ENCODE measurements around the gene DSTN.

The DSTN gene

DNA sequence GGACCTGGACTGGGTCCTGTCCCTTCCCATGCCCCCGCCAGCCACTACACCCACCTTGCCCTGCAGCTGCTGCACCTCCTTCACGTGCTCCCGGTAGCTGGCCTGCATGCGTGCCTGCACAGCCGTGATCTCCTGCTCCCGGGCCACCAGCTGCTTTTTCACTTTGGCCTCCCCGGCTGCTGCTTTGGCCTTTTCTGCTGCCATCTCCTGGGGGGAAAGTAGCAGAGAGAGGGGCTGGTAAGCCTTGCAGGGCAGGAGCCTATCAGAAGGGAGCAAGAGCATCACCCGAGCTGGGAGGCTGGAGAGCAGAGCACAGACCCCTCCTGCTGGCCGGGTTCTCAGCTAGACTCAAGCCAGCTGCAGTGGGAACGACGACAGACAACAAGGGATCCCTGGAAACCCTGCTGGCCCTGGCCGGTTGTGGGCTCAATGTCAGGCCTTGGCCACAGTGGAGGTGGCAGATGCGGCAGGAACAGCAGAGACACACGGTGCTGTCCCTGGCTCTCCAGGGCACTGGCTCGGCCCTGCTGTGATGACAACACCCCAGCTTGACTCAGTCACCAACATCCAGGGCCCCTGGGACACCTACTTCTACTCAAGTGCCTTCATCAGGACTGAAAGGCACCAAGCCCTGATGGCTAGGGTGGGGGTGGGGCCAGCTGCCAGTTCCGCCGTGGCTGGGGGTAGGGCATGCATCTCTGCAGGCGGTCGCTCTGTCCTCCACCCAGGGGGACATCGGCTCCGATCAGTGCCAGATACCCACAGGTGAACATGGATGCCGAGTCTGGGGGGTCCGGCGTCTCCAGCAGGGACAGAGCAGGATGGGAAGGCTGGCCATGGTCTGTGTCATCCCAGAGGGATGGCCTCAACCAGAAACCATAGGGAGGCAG, 66.9 kb downstream of the DSTN start:
- no peak for DNase-seq (ENCODE audit: low read depth in 2 of 3, low spot score in 2 of 3)

DNA sequence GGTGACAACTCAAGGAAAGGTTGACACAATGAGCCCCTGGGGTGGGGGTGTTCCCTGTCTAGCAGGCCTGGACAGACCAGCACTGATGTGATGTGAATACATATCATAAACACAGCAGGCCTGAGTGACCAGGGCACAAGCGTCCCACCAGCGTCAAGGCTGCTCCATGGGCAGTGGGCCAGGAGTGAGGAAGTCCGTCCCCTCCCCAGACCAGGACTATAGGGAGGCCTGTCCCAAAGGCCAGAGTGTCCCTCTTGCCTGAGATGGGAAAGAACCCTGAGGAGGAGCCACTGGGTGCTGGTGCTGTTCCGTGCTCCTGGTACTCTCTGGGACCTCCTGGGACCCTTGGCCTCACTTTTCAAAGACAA, 67.5 kb downstream of the DSTN start:
- no peak for DNase-seq (ENCODE audit: low read depth in 2 of 3, low spot score in 2 of 3)

DNA sequence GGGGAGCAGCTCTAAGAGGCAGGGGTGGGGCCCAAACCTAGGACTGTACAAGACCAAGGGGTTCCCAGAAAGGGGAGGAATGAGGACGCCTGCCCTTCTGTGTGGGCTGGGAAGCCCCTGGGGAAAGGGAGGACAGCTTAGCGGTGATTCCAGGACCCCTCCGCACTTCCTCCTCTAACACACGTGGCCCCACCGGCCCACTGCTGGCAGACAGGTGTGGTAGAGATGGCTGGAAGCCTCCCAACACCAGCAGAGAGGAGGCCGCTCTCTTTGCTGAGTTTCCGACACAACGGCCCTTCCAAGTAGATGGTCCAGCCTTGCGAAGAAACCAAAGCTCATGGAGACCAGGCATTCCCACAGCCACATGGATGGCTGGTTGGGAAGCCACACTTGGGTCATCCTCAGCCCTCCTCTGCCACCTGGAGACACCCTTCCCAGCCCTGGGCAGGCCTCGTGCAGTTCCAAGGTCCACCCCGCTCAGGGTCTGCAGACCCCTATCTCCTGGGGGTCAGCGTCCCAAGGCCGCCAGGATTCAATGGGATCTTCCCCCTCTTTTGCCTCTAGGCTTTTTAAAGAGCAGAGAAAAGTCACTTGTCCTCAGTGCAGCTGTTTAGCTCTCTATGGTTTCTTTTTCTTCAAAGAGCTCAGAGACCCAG, 68.2 kb downstream of the DSTN start:
- no peak for DNase-seq (ENCODE audit: low read depth in 2 of 3, low spot score in 2 of 3)

DNA sequence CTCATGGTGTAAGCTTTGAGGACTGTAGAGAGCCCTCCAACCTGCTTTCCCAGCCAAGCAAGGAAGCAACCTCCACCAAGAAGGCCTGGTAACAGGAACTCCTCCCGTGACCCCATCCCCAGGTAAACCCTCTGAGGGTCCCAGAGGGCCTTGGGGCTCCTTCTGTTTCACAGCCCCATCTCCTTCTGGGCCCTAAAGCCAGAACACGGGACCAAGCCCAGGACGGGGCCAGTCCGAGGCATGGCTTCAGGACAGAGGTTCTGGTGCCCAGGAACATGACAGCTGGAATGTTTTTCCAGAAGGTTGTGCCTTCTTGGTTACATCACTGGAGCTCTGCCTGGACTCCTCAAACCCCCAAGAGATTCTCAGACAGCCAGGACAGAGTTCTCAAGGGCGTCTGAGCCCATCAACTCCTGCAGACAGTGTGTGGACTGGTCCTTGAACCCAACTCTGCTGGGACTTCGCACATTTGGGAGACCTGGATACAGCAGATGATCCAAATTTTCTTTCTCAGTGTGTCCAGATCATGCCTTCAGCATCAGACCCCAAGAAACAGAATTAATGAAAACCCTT, 69.0 kb downstream of the DSTN start:
- DNase-seq (ENCODE audit: low read depth in 2 of 3, low spot score in 2 of 3): no peak

DNA sequence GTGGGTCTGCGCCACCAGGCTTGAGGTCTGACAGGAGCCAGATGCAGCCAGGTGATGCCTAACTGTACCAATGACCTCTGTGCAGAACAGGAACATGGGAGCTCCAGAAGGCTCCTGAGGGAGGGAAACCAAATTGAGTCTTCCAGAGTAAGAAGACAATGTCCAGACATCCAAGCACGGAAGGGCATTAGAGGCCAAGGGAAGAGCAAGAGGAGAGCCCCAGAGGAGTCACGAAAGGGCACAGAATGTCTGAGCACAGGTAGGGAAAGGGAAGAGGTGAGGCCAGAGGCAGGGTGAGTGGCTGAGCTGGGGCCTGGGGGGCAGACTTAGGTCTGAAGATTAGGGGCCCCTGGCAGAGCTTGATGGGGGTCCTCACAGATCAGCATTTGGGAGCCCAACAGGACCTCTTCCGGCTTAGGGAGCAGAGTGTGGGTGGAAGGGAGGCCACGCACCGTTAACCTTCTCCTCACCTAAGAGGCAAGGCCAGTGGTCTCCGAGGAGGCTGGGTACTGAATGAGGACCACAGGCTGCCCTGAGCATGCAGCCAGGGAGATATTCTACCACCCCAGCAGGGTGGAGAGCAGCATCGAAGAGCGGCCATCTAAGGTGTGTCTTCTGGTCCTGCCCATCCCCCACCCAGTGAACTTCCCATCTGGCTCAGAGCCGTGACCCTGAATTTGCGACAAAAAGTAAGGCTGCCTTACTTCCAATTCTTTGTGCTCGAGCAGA, 70.4 kb downstream of the DSTN start:
- DNase-seq (ENCODE audit: low read depth in 2 of 3, low spot score in 2 of 3): no peak

DNA sequence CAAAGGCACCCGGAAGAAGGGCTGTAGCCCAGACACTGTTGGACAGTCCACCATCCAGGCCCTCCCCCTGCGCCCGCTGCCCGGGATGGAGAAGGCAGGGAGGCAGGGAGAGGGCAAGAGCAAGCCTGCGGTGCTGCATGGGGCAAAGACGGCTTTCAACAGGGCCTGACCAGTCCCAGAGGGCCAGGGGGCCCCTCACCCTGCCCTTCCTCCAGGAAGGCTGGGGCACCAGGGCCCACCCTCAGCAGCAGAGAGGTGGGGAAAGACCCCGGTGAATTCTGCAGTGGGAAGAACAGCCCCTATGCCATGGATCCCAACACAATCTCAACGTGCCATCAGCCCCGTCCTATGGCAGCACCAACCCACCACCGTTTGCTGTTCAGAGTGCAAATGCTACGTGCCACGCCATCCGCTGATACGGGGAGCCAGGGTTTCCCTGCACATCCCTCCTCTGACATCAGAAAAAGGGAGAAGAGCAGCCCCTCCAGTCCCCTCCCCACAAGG, 71.1 kb downstream of the DSTN start:
- no peak for DNase-seq (ENCODE audit: low read depth in 2 of 3, low spot score in 2 of 3)

DNA sequence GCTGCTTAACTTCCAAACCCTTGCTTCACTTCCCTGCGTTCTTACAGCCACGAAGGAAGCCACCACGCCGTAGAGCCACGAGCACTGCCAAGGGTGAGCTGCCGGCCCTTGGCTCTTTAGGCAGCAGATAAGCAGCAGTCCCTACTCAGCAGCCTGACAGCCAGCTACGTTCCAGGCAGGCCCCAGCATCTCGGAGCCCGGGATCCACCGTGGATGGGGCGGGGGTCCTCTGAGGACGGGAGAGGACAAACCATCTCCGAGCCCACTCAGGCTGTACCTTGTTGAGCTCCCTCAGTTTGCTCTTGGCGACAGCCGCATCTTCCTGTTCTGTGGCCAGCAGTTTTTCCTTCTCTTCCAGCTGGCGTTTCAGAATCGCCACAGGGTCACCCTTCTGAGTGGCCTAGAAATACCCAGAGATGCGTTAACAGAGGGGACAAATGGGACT, 71.7 kb downstream of the DSTN start:
- no peak for DNase-seq (ENCODE audit: low read depth in 2 of 3, low spot score in 2 of 3)

DNA sequence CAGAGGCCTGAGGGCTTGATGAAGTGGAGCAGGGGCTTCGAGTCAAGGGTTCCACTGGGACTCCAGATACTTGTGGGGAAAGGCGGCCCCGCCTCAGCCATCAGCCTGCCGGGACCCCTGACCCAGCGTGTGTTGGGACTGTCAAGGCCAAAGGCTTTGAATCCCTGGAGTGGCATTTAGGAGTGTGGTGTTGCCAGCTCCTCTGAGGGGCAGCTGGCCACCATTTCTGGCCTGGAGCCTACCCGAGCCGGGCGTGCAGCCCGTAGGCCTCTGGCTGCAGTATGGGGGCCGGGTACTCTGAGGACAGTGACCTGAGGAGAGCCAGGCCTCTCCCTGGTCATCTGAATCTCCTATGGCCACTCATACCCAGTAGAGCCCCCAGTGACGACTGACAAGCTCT, 72.1 kb downstream of the DSTN start:
- DNase-seq (ENCODE audit: low read depth in 2 of 3, low spot score in 2 of 3): no peak

DNA sequence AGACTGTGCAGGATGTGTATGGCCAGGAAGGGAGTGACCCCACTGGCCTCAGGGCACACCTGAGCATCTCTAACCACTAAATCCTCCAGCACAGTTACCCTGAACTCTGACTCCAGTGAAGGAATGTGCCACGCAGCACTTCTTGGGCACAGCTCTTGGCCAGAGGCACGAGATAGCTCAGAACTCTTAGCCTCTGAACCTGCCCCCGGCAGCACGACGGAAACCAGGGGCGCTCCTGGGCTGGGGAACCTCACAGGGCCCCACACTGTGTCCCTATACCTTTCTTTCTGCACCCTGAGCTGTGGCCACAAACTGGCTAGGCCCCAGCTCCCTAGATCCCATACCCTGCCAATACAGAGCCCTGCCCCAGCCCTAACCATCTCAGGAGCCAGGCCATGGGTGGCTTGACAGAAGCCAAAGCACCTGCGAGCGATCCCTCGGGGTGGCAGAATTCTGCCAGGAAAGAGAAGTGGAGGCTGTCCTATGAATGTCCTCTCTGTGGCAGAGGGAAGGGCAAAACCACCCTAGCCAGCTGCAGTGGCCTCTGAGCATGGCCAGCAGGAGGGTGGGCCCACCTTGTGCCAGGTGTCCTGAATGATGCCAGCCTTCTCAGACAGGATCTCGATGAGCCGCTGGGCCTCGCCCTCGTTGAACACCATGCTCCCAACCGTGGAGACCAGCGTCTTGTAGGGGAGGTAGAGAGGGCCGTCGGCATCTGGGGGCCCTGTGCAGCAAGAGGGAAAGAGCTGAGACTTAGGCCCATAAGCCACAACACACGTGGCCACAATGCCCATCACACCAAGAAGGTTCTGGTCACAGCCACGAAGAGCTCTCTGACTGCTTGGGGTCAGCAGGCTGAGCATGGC, 72.8 kb downstream of the DSTN start:
- DNase-seq (ENCODE audit: low read depth in 2 of 3, low spot score in 2 of 3): no peak

DNA sequence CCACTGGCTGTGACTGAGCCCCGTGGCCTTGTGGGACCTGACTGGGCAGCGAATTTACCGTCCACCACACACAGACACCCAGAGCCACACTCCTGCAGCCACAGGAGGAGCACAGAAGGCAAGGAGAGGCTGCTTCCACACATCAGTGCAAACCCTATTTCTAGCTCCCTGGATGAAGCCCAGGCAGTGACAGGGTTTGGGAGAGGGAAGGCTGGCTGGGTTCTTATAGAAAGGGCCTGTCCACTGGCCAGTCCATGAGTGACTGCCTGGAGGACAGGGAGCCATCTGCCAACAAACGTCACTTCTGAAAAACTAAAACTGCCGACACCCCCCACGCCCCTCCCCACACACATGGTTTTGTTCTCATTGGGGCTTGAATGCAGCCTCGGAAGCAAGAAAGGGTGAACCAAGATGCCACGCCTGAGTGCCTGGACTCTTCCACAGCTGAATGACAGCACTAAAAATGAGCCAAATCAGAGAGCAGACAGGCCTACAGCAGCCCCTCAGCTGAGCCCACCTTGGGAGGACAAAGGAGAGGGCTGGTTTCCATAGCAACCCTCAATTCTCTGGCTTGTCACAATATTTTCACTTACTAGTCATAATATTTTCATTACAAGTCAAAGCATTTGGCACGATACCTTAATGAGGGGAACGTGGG, 73.8 kb downstream of the DSTN start:
- no peak for DNase-seq (ENCODE audit: low read depth in 2 of 3, low spot score in 2 of 3)

DNA sequence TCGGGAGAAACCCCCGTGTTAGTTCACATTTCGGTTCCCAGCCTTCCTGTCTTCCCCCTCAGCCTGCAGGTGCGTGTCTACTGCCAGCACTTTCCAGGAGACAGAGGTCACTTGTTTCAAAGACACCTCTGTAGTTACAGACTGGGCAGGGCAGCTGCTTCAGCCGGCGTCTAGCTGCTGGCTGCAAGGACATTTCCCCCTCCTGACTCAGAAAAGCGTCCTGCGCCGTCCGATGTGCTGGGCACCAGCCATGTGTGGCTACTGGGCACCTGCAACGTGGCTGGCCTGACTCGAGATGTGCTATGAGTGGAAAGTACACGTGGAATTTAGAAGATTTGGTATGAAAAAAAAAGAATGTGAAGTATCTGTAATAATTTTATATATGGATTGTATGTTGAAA, 74.6 kb downstream of the DSTN start:
- no peak for DNase-seq (ENCODE audit: low read depth in 2 of 3, low spot score in 2 of 3)

DNA sequence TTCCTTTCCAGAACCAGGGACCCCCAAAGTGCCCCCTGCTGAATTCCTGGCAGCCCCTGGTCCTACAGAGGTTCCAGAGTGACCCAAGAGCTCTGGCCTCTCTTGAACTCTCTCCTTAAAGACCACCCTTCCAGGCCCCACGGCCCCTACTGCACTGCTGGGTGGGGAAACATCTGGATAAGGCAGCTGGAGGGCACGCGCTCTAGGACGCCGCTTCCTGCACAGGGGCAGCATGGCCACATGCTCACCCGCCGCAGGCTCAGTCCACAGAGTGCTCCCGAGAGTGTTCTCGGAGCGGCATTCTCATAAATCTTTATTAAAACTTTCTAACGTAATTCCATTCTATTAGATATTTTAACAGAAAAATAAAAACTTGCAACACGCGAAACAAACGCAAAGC, 75.1 kb downstream of the DSTN start:
- DNase-seq (ENCODE audit: low read depth in 2 of 3, low spot score in 2 of 3): no peak

DNA sequence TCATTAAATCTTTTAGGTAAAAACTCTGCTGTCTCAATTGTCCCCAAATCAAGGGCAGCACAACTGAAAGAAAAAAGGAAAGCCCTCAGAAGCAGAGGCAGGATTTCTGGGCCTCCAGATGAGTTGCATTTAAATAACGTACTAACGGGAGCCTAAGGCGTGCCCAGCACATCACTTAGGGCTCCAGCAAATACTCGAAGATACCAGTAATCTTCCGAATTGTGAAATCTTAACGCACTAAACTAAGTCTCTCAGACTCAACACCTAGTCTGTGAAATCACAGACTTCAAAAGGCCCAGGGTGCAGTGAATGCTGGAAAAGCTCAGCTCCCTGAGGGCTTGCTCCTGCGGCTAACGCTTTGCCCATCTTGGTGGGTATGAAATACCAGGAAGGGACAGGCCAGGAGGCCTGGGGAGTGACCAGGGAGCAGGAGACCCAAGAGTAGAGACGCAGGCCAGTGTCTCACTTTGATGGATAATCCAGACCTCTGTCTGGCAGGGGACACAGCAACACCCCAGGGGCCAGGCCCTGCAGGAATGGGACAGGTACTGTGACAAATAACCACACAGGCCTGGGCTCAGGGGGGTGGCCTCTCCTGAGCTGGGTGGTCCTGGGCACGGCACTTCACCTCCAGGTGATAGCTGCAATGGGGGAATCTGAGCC, 75.8 kb downstream of the DSTN start:
- DNase-seq (ENCODE audit: low read depth in 2 of 3, low spot score in 2 of 3): no peak

DNA sequence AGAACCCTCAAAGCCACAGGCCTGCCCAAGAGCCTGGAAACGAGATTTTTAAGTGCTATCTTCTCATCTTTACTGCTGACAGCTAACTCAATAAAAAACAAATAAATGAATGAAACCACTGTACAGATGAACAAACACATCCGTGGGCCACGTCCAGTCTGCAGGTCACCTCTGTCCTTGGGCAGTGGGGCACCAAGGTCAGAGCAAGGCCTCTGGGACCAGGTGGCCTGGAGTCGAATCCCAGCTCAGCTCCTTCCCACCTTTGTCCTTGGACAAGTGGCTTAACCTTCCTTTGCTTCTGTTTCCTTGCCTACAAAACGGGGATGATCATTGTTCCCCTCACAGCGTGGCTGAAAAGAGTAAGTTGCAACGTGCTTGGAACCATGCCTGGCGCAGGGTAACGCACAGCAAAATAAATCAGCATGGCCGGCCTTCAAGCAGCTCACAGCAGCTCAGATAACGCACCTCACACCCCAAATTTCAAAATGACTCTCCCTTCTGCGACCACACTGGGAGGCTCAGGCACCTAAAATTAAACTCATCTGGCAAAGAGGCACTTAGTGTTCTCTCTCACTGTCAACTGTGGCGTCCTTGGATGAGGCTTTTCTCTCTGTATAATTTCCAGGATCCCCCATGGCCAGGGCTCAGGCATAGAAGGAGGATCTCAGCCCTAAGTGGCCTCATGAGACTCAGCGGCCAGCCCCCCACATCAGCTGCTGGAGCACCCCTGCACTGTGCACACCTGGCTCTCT, 76.5 kb downstream of the DSTN start:
- DNase-seq (ENCODE audit: low read depth in 2 of 3, low spot score in 2 of 3): no peak

DNA sequence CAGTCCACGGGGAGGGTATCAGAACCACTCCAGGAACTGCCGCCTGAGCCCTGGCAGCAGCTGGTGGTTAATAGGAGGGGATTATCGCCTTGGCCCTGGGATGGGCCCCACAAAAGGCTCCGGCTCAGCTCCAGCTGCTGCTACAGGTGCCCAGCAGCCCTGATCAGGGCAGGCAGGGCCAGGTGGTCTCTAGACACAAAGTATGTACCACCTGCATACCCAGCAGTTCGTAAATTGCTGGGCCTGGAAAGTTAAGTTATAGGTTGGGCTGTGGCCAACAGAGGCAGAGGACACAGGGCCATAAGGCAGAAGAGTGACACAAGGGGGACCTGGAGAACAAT, 77.1 kb downstream of the DSTN start:
- no peak for DNase-seq (ENCODE audit: low read depth in 2 of 3, low spot score in 2 of 3)

DNA sequence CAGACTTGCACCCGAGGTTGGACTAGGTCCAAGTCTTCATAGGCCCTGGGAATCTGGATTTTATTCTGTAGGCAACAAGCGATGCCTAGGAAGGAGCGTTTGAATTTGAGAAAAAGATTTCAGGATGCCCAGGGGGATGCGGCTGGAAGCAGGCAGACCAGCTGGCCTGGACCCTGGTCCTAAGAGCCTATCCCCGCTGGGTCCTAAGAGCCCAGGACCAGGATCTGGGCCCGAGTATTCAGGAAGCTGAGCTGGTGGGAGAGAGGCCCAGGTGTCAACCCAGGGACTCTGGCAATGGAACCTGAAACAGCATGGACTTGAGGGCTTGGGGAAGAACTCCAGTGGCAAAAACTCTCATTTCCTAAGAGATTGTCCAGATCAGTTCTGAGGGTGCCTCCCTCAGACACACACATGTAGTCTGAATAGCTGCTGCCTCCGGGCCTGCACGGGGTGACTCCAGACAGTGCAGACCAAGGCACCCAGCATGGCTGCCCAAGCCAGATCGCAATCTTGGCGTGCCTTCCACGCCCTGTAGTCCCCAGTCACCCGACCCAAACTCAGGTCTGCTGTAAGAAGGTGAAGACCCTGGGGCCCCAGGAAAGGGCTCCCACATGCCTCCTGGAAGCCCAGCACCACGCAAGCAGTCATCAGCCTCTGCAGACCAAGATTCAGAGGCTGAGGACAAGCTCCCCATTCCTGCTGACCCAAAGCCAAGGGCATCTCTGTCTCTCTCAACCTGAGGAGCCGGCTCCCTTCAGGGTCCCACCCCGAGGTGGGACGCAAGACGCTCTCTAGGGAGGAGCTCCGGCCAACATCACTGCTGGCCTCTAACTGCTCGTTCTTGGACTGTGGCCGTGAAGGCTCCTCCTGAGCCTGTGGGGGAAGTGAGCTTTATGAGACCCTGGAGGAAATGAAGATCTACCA, 77.8 kb downstream of the DSTN start:
- no peak for DNase-seq (ENCODE audit: low read depth in 2 of 3, low spot score in 2 of 3)

DNA sequence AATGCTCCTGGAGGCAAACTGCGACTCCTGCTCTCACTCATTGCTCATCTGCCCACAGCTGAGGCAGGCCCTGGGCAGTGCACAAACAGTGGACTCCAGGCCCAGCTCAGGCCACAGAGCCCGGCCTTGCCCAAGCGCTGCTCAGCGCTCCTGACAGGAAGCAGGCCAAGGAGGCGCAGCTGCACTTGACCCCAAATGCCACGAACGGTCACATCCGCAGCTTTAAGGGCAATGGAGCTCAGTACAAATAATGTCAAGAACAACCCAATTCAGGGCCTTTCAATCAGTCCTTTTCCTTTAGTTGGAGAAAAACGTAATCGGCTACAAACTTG, 78.4 kb downstream of the DSTN start:
- DNase-seq (ENCODE audit: low read depth in 2 of 3, low spot score in 2 of 3): no peak

All from activated CD8-positive, alpha-beta memory T cell treated with anti-CD3 and anti-CD28 coated beads for 48 hours (primary cell).